Mesothelial cell of epicardium (in vitro differentiated cells): ENCODE data around the gene SEMA5A. TPM values are rescaled to one million over a fixed set of nuclear protein-coding genes. Genes with fewer than 3 reads are reported as not detected.

Experiments used
- DNase-seq, 2 experiments: peaks; one replicate each; pipeline ENCODE4 v3.0.0; 2021; ENCODE audit warnings: low spot score in 2 of 2; ENCODE audit not compliant: unreplicated experiment in 2 of 2
- H3K27ac Mint-ChIP-seq: 2 replicates; pipeline ENCODE4 v1.8.0; 2021; ENCODE audit warnings: mixed read lengths
- H3K27me3 Mint-ChIP-seq: 2 replicates; pipeline ENCODE4 v1.8.0; 2021; ENCODE audit warnings: low read depth, mixed read lengths
- H3K36me3 Mint-ChIP-seq: 2 replicates; pipeline ENCODE4 v1.8.0; 2021; ENCODE audit warnings: mixed read lengths
- H3K4me1 Mint-ChIP-seq: 2 replicates; pipeline ENCODE4 v1.8.0; 2021; ENCODE audit warnings: mixed read lengths
- H3K4me3 Mint-ChIP-seq: 2 replicates; pipeline ENCODE4 v1.8.0; 2021; ENCODE audit warnings: mild to moderate bottlenecking, moderate library complexity, mixed read lengths
- H3K9me3 Mint-ChIP-seq: 2 replicates; pipeline ENCODE4 v1.8.0; 2021; ENCODE audit warnings: mixed read lengths
- CTCF ChIP-seq: fragments of 200-600 bp; sonication (generic); IDR thresholded peaks from one replicate; pipeline ENCODE4 v1.5.0; 2021; ENCODE audit warnings: antibody characterized with exemption; ENCODE audit not compliant: unreplicated experiment
- total RNA-seq: library from RNA; stranded (reverse); gene quantifications from 3 replicates; pipeline ENCODE4 v1.2.1, GENCODE V29; 2021

Gene SEMA5A
- total RNA-seq, 1 donor from 2014 or later = 26.7 TPM

GRCh38 chr5:9500625-9501024, 45.2 kb downstream of the SEMA5A start:
- H3K4me1 Mint-ChIP-seq = peaks cover 6% of the 10 kb centered on the region
- no peak for DNase-seq
- H3K27me3 Mint-ChIP-seq = no peaks in the 10 kb centered on the region
- no peak overlapping the region for H3K27ac Mint-ChIP-seq
- no peaks in the 10 kb centered on the region for H3K36me3 Mint-ChIP-seq
- H3K4me3 Mint-ChIP-seq = no peak overlapping the region
- H3K9me3 Mint-ChIP-seq = no peaks in the 10 kb centered on the region
- TF ChIP-seq CTCF = no peak

DNA sequence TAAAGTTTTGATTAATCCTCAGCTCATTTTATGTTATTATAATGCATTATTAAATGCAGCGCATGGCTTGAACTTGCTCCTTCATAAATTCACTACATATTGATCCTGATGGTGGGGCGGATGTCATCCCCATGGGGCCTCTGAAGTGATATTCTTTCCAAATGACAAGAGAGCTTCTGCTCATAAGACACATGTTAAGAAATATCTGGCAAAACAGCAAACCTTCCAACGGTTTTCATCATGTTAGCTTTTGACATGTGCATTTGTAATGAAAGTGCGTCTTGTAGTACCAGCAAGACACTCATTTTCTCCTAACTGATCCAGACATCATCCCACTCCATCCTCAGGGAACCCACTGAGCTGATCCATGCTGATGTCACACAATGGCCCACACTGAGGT, 45.7 kb downstream of the SEMA5A start:
- peaks cover 6% of the 10 kb centered on the region for H3K4me1 Mint-ChIP-seq
- no peak overlapping the region for H3K27ac Mint-ChIP-seq
- no peaks in the 10 kb centered on the region for H3K9me3 Mint-ChIP-seq
- no peaks in the 10 kb centered on the region for H3K36me3 Mint-ChIP-seq
- no peak for TF ChIP-seq CTCF
- H3K4me3 Mint-ChIP-seq = no peak overlapping the region
- DNase-seq = no peak
- no peaks in the 10 kb centered on the region for H3K27me3 Mint-ChIP-seq

DNA sequence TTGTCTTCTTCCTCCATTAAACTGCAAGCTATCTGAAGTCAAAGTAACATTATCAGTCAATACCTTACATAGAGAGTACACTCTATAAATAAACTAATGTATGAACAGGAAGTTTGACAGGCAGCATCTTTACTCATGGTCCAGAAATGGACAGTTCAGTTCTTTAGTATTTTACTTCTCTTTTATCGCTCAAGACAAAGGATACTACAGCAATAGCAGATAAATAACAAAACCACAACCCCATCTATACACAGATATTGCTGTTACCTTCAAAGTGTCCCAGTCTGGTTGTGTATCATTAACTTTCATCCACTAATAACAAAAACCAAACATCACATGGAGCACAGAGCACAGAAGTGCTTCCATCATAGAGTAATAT, 46.4 kb downstream of the SEMA5A start:
- H3K36me3 Mint-ChIP-seq = no peaks in the 10 kb centered on the region
- H3K27ac Mint-ChIP-seq = no peak overlapping the region
- no peaks in the 10 kb centered on the region for H3K27me3 Mint-ChIP-seq
- peaks cover 6% of the 10 kb centered on the region for H3K4me1 Mint-ChIP-seq
- H3K4me3 Mint-ChIP-seq = no peak overlapping the region
- no peak for DNase-seq
- TF ChIP-seq CTCF = no peak
- no peaks in the 10 kb centered on the region for H3K9me3 Mint-ChIP-seq

DNA sequence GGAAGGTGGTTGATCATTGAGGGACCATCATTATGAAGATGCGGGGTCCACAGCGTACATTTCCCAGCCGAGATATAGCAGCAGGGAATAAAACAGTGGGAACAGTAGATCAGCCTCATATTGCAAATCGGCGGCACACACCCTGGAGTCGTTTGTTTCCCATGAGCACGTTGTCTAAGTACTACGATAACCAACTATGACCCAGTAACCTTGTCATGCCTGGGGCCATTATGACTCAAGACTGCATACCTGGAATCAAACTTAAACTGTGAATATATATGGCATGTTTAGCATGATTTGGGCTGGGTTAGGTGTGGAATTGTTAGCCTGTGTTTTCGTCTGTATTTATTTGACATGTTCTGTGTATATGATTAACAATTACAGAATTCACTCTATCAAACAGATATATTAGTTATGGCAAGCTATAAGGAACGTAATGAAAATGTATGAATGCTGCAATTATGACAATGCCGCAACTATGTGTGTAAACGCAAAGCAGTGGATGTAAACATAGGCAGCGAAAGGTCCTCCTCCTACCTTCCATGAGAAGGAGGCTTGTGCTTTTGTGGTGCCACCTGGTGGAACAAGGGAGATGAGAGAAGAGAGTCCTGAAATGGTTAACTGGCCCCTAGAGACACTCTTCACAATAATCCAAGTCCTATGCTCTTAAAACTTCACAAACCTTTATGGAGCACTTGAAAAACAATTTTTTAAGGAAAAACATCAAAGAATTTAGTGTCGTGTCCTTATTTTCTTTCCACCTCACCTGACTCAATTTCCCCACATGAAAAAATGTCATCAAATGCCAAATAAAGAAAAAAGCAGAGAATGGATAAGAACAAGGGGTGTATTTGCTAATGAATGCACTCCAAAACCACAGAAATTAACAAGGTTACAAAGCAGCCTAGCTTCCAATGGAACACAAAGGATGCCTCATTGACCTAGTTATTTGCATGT, 47.1 kb downstream of the SEMA5A start:
- DNase-seq = no peak
- no peak for TF ChIP-seq CTCF
- no peak overlapping the region for H3K4me3 Mint-ChIP-seq
- no peak overlapping the region for H3K27ac Mint-ChIP-seq
- H3K27me3 Mint-ChIP-seq = no peaks in the 10 kb centered on the region
- no peaks in the 10 kb centered on the region for H3K9me3 Mint-ChIP-seq
- H3K36me3 Mint-ChIP-seq = no peaks in the 10 kb centered on the region
- peaks cover 6% of the 10 kb centered on the region for H3K4me1 Mint-ChIP-seq

GRCh38 chr5:9497347-9497746, 48.5 kb downstream of the SEMA5A start:
- no peak overlapping the region for H3K4me3 Mint-ChIP-seq
- no peak overlapping the region for H3K27ac Mint-ChIP-seq
- no peak for DNase-seq
- peaks cover 2% of the 10 kb centered on the region for H3K4me1 Mint-ChIP-seq
- peaks cover 3% of the 10 kb centered on the region for H3K9me3 Mint-ChIP-seq
- TF ChIP-seq CTCF = no peak
- no peaks in the 10 kb centered on the region for H3K36me3 Mint-ChIP-seq
- no peaks in the 10 kb centered on the region for H3K27me3 Mint-ChIP-seq
